Smooth muscle cell (in vitro differentiated cells): ENCODE results near the gene APLF. TPM values are rescaled to one million over a fixed set of nuclear protein-coding genes. Genes with fewer than 3 reads are reported as not detected.
A peak's percentile ranks its signal among the peaks of the same experiment; 100 is the strongest.
"Not testable (repeated sequence)": the region's sequence is repeated elsewhere in the genome, so short reads cannot be mapped to it uniquely, and the experiment has no call there.

Experiments used
- DNase-seq: peaks from one replicate; lab custom pipeline; 2025; ENCODE audit not compliant: unreplicated experiment; lab: John Stamatoyannopoulos, UW
- H2AFZ ChIP-seq: fragments of 200-600 bp; sonication (generic); 2 replicates; pipeline ENCODE4 v1.6.0; 2016; ENCODE audit warnings: antibody characterized with exemption, low read depth, mild to moderate bottlenecking
- H3F3A ChIP-seq: fragments of 200-600 bp; sonication (generic); 2 replicates; pipeline ENCODE4 v1.6.0; 2017; ENCODE audit warnings: antibody characterized with exemption, low read depth
- H3K27ac ChIP-seq: fragments of 200-600 bp; sonication (generic); 2 replicates; pipeline ENCODE4 v1.5.1; 2016; ENCODE audit warnings: low read depth, mild to moderate bottlenecking
- H3K27me3 ChIP-seq: fragments of 200-600 bp; sonication (generic); 2 replicates; pipeline ENCODE4 v1.6.1; 2016; ENCODE audit warnings: low read depth, mild to moderate bottlenecking
- H3K36me3 ChIP-seq: fragments of 200-600 bp; sonication (generic); 2 replicates; pipeline ENCODE4 v1.5.1; 2016; ENCODE audit warnings: low read depth
- H3K4me1 ChIP-seq: fragments of 200-600 bp; sonication (generic); 2 replicates; pipeline ENCODE4 v1.5.1; 2016; ENCODE audit warnings: low read depth
- H3K4me2 ChIP-seq: fragments of 200-600 bp; sonication (generic); 2 replicates; pipeline ENCODE4 v1.6.0; 2016; ENCODE audit warnings: mild to moderate bottlenecking
- H3K4me3 ChIP-seq: fragments of 200-600 bp; sonication (generic); 2 replicates; pipeline ENCODE4 v1.5.1; 2016; ENCODE audit warnings: mild to moderate bottlenecking
- H3K79me2 ChIP-seq: fragments of 200-600 bp; sonication (generic); 2 replicates; pipeline ENCODE4 v1.6.0; 2016; ENCODE audit warnings: low read depth, mild to moderate bottlenecking
- H3K9ac ChIP-seq: fragments of 200-600 bp; sonication (generic); 2 replicates; pipeline ENCODE4 v1.6.0; 2016; ENCODE audit warnings: low read depth
- H3K9me3 ChIP-seq: fragments of 200-600 bp; sonication (generic); replicated peaks from 2 replicates; pipeline ENCODE4 v1.5.1; 2016; ENCODE audit warnings: low read depth
- H4K20me1 ChIP-seq: fragments of 200-600 bp; sonication (generic); 2 replicates; pipeline ENCODE4 v1.6.0; 2016; ENCODE audit warnings: low read depth
- CTCF ChIP-seq: fragments of 200-600 bp; sonication (generic); IDR thresholded peaks from 2 replicates; pipeline ENCODE4 v1.5.1; 2017; ENCODE audit warnings: borderline replicate concordance, mild to moderate bottlenecking, antibody characterized with exemption; ENCODE audit not compliant: insufficient read depth, poor library complexity, severe bottlenecking
- WGBS: methylation state at CpG from one replicate; pipeline ENCODE4 v1.1.7; 2016; ENCODE audit warnings: low lambda C conversion rate; 5-methylcytosine and 5-hydroxymethylcytosine counted together
- polyA plus RNA-seq: library from polyadenylated mRNA; unstranded; fragments of >200 nt; fragmentation: Nextera tagmentation; extraction: Ambion mirVana; gene quantifications from 2 replicates; pipeline ENCODE4 v1.2.1, GENCODE V29; 2016
- total RNA-seq: library from RNA; depleted of rRNA; stranded (reverse); fragments of >200 nt; gene quantifications from 2 replicates; pipeline ENCODE4 v1.2.3, GENCODE V29; 2014

APLF gene
- total and polyA plus RNA-seq, 2 experiments from 2014 or later, result 3.4 to 8.0 TPM

GRCh38 chr2:68594674-68595492 is 127.5 kb downstream of the APLF start:
- Histone ChIP-seq H3K4me1 (no peaks in the 10 kb centered on the region), H3K79me2 (no peaks in the 10 kb centered on the region), H4K20me1 (no peaks in the 10 kb centered on the region), H3K4me2 (no peak overlapping the region), H3K27me3 (no peaks in the 10 kb centered on the region), H3K27ac (no peak overlapping the region), H3K9ac (no peak overlapping the region), H3K4me3 (no peak overlapping the region), H3K36me3 (no peaks in the 10 kb centered on the region), H3K9me3 (no peaks in the 10 kb centered on the region), H2AFZ (no peak overlapping the region), H3F3A (no peaks in the 10 kb centered on the region)
- 42% methylated on average over 5 of the region's 5 CpGs for WGBS
- peak; percentile 66 for TF ChIP-seq CTCF
- DNase-seq, result no peak

GRCh38 chr2:68595493-68595785 is 128.1 kb downstream of the APLF start:
- H3K79me2 ChIP-seq, H3K9me3 ChIP-seq, H3F3A ChIP-seq, H3K9ac ChIP-seq, H3K4me2 ChIP-seq, H3K4me3 ChIP-seq, DNase-seq, H4K20me1 ChIP-seq, H3K27me3 ChIP-seq, H3K27ac ChIP-seq, H2AFZ ChIP-seq, H3K36me3 ChIP-seq, H3K4me1 ChIP-seq: not testable (repeated sequence)
- WGBS, result 57% methylated on average over 2 of the region's 2 CpGs

GRCh38 chr2:68600495-68600894 is 133.1 kb downstream of the APLF start:
- H3K4me1 ChIP-seq, H4K20me1 ChIP-seq, H3K27me3 ChIP-seq, H3F3A ChIP-seq, H3K4me2 ChIP-seq, H3K9ac ChIP-seq, H3K27ac ChIP-seq, H2AFZ ChIP-seq, H3K36me3 ChIP-seq, H3K4me3 ChIP-seq, DNase-seq, H3K79me2 ChIP-seq: not testable (repeated sequence)
- 97% methylated on average over 3 of the region's 3 CpGs for whole genome bisulfite sequencing
- peaks cover 21% of the 10 kb centered on the region for H3K9me3 ChIP-seq

- no peaks in the 10 kb centered on the region for H3F3A ChIP-seq
- no peak overlapping the region for H3K4me2 ChIP-seq
- H3K27ac ChIP-seq, result no peak overlapping the region
- TF ChIP-seq CTCF, result no peak
- H3K36me3 ChIP-seq, result peaks cover 6% of the 10 kb centered on the region
- peaks cover 21% of the 10 kb centered on the region for H3K9me3 ChIP-seq
- no peaks in the 10 kb centered on the region for H4K20me1 ChIP-seq
- no peak overlapping the region for H2AFZ ChIP-seq
- H3K27me3 ChIP-seq, result no peaks in the 10 kb centered on the region
- H3K4me3 ChIP-seq, result no peak overlapping the region
- no peaks in the 10 kb centered on the region for H3K79me2 ChIP-seq
- H3K4me1 ChIP-seq, result no peaks in the 10 kb centered on the region
- WGBS, result 100% methylated on average over 1 of the region's 1 CpG
- DNase-seq, result no peak
- H3K9ac ChIP-seq, result no peak overlapping the region
Observed at GRCh38 chr2:68603059-68603458, 135.7 kb downstream of the APLF start.
